Measurements from ENCODE around the gene SRSF5.

Gene SRSF5

DNA sequence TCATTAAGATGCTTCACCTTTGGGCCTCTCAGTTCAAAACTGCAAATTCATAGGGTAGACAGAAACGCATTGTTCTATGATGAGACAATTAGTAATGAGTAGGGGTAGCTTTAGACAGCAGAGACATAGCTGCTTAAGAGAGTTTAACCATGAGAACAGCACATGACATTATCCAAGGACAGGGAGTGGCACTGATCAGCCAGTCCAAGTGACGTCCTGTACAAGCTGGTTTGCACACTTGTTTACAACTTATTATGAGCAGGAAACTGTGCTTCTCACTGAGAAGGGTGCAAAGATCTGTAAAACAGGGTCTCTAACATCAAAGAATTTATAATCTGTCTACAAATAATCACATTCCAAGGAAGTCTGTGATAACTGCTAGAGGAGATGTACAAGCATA lies 11.2 kb upstream of the SRSF5 start:
- no peak overlapping the region for H3K4me3 Mint-ChIP-seq
- H3K27ac Mint-ChIP-seq: peak overlapping the region; percentile 54

GRCh38 chr14:69756298-69756697 lies 10.6 kb upstream of the SRSF5 start:
- DNase-seq: no peak
- Mint-ChIP-seq H3K9me3 (no peaks in the 10 kb centered on the region), H3K4me3 (no peak overlapping the region), H3K27me3 (no peaks in the 10 kb centered on the region), H3K4me1 (peaks cover 17% of the 10 kb centered on the region), H3K27ac (no peak overlapping the region), H3K36me3 (ENCODE audit: low read depth) (no peaks in the 10 kb centered on the region)
- ATAC-seq: no peak

More for the DNA sequence above, 11.2 kb upstream of the SRSF5 start:
- DNase-seq (no peak), ATAC-seq (peak; percentile 10)
- H3K9me3 Mint-ChIP-seq: no peaks in the 10 kb centered on the region
- no peaks in the 10 kb centered on the region for H3K36me3 Mint-ChIP-seq (ENCODE audit: low read depth)
- H3K27me3 Mint-ChIP-seq: no peaks in the 10 kb centered on the region
- H3K4me1 Mint-ChIP-seq: peaks cover 13% of the 10 kb centered on the region

- ATAC-seq (no peak), DNase-seq (no peak)
- Mint-ChIP-seq H3K27ac (no peak overlapping the region), H3K9me3 (peaks cover 8% of the 10 kb centered on the region), H3K27me3 (no peaks in the 10 kb centered on the region), H3K4me1 (peaks cover 36% of the 10 kb centered on the region), H3K36me3 (ENCODE audit: low read depth) (peaks cover 8% of the 10 kb centered on the region), H3K4me3 (no peak overlapping the region)
Observed at GRCh38 chr14:69760810-69761209, 6.1 kb upstream of the SRSF5 start.

GRCh38 chr14:69763761-69764510 lies 3.0 kb upstream of the SRSF5 start:
- Mint-ChIP-seq H3K9me3 (peaks cover 8% of the 10 kb centered on the region), H3K36me3 (ENCODE audit: low read depth) (peaks cover 29% of the 10 kb centered on the region), H3K4me3 (peak overlapping the region; percentile 41), H3K4me1 (peaks cover 65% of the 10 kb centered on the region), H3K27me3 (peaks cover 5% of the 10 kb centered on the region), H3K27ac (peak overlapping the region; percentile 93)
- DNase-seq (peak; percentile 32), ATAC-seq (peak; percentile 26)

GRCh38 chr14:69767369-69767999 lies 542 bp downstream of the SRSF5 start:
- Mint-ChIP-seq H3K9me3 (peaks cover 8% of the 10 kb centered on the region), H3K27ac (peak overlapping the region; percentile 99), H3K4me3 (peak overlapping the region; percentile 98), H3K36me3 (ENCODE audit: low read depth) (peaks cover 62% of the 10 kb centered on the region), H3K4me1 (peaks cover 81% of the 10 kb centered on the region), H3K27me3 (peaks cover 5% of the 10 kb centered on the region)
- peak; percentile 94 for DNase-seq
- peak; percentile 74 for ATAC-seq

GRCh38 chr14:69768873-69769272 lies 1.9 kb downstream of the SRSF5 start:
- Mint-ChIP-seq H3K36me3 (ENCODE audit: low read depth) (peaks cover 73% of the 10 kb centered on the region), H3K4me1 (peaks cover 80% of the 10 kb centered on the region), H3K4me3 (peak overlapping the region; percentile 98), H3K9me3 (peaks cover 5% of the 10 kb centered on the region), H3K27me3 (peaks cover 5% of the 10 kb centered on the region), H3K27ac (peak overlapping the region; percentile 99)
- no peak for ATAC-seq
- DNase-seq: no peak

GRCh38 chr14:69769623-69770022 lies 2.7 kb downstream of the SRSF5 start:
- peaks cover 80% of the 10 kb centered on the region for H3K4me1 Mint-ChIP-seq
- ATAC-seq: no peak
- H3K36me3 Mint-ChIP-seq (ENCODE audit: low read depth): peaks cover 76% of the 10 kb centered on the region

GRCh38 chr14:69770559-69770958 lies 3.6 kb downstream of the SRSF5 start:
- peaks cover 83% of the 10 kb centered on the region for H3K36me3 Mint-ChIP-seq (ENCODE audit: low read depth)
- H3K4me3 Mint-ChIP-seq: peak overlapping the region; percentile 63
- H3K27me3 Mint-ChIP-seq: peaks cover 5% of the 10 kb centered on the region
- peaks cover 87% of the 10 kb centered on the region for H3K4me1 Mint-ChIP-seq
- peak overlapping the region; percentile 59 for H3K27ac Mint-ChIP-seq
- ATAC-seq: no peak
- no peak for DNase-seq
- no peaks in the 10 kb centered on the region for H3K9me3 Mint-ChIP-seq

More at GRCh38 chr14:69769623-69770022, 2.7 kb downstream of the SRSF5 start:
- Mint-ChIP-seq H3K4me3 (peak overlapping the region; percentile 63), H3K27ac (peak overlapping the region; percentile 78), H3K27me3 (peaks cover 5% of the 10 kb centered on the region), H3K9me3 (no peaks in the 10 kb centered on the region)
- no peak for DNase-seq

GRCh38 chr14:69771136-69771535 lies 4.2 kb downstream of the SRSF5 start:
- DNase-seq (no peak), ATAC-seq (no peak)
- H3K4me1 Mint-ChIP-seq: peaks cover 88% of the 10 kb centered on the region
- H3K36me3 Mint-ChIP-seq (ENCODE audit: low read depth): peaks cover 85% of the 10 kb centered on the region
- H3K27me3 Mint-ChIP-seq: peaks cover 5% of the 10 kb centered on the region
- peak overlapping the region; percentile 59 for H3K27ac Mint-ChIP-seq
- H3K9me3 Mint-ChIP-seq: no peaks in the 10 kb centered on the region
- peak overlapping the region; percentile 34 for H3K4me3 Mint-ChIP-seq

DNA sequence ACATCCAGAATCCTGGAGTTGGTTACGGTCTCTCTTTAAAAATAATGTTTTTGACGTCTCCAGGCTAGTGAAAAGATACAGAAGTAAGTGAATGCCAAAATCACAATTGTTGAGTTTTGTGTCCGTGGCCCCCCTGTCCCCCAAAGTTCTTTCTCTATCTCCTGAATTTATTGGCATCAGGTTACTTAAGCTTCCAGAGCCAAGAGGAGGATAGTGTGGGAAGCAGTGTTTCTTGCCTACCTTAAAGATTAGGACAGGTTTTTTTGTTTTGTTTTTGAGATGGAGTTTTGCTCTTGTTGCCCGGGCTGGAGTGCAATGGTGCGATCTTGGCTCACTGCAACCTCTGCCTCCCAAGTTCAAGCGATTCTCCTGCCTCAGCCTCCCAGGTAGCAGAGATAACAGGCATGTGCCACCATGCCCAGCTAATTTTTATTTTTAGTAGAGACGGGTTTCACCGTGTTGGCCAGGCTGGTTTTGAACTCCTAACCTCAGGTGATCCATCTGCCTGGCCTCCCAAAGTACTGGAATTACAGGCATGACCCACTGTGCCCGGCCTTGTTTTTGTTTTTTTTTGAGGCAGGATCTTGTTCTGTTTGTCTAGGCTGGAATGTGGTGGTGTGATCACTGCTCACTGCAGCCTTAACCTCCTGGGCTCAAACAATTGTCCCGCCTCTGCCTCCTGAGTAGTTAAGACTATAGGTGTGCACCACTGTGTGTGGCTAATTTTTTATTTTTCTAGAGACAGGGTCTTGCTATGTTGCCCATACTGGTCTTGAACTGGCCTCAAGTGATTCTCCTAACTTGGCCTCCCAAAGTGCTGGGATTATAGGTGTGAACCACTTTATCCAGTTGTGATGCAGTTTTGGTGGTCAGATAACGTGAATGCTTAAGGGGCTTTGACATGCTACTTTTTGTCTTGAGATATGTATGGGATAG lies 5.4 kb downstream of the SRSF5 start:
- DNase-seq (no peak), ATAC-seq (no peak)
- Mint-ChIP-seq H3K4me3 (no peak overlapping the region), H3K9me3 (no peaks in the 10 kb centered on the region), H3K27me3 (peaks cover 5% of the 10 kb centered on the region), H3K36me3 (ENCODE audit: low read depth) (peaks cover 92% of the 10 kb centered on the region), H3K4me1 (peaks cover 88% of the 10 kb centered on the region), H3K27ac (peak overlapping the region; percentile 49)

GRCh38 chr14:69773571-69774276 lies 6.8 kb downstream of the SRSF5 start:
- DNase-seq (no peak), ATAC-seq (no peak)
- Mint-ChIP-seq H3K27ac (no peak overlapping the region), H3K36me3 (ENCODE audit: low read depth) (peaks cover 89% of the 10 kb centered on the region), H3K27me3 (no peaks in the 10 kb centered on the region), H3K9me3 (no peaks in the 10 kb centered on the region), H3K4me3 (no peak overlapping the region), H3K4me1 (peaks cover 82% of the 10 kb centered on the region)

GRCh38 chr14:69775012-69775411 lies 8.1 kb downstream of the SRSF5 start:
- no peaks in the 10 kb centered on the region for H3K9me3 Mint-ChIP-seq
- H3K4me3 Mint-ChIP-seq: no peak overlapping the region
- H3K27me3 Mint-ChIP-seq: no peaks in the 10 kb centered on the region
- ATAC-seq (no peak), DNase-seq (no peak)
- H3K27ac Mint-ChIP-seq: peak overlapping the region; percentile 56
- peaks cover 74% of the 10 kb centered on the region for H3K4me1 Mint-ChIP-seq
- peaks cover 85% of the 10 kb centered on the region for H3K36me3 Mint-ChIP-seq (ENCODE audit: low read depth)

GRCh38 chr14:69776875-69777453 lies 10.0 kb downstream of the SRSF5 start:
- peaks cover 58% of the 10 kb centered on the region for H3K4me1 Mint-ChIP-seq
- no peaks in the 10 kb centered on the region for H3K9me3 Mint-ChIP-seq
- H3K36me3 Mint-ChIP-seq (ENCODE audit: low read depth): peaks cover 80% of the 10 kb centered on the region
- H3K27me3 Mint-ChIP-seq: no peaks in the 10 kb centered on the region
- DNase-seq (no peak), ATAC-seq (no peak)
- H3K4me3 Mint-ChIP-seq: no peak overlapping the region
- peak overlapping the region; percentile 70 for H3K27ac Mint-ChIP-seq

DNA sequence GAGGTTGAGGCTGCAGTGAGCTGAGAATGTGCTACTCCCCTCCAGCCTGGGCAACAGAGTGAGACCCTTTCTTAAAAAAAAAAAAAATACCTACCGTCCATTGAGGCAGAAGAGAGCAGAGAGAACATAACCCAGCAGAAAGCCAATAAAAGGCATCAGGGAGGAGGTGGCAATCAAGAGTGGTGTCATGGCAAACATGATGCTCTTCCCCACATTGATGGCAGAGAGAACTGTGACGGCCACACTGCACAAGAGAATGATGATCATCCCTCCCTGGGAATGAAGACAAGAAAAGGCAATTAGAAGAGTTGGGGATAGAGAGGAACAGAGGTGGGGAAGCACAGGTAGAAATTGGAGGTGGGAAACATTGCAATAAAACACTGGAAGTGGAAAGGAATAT lies 12.1 kb downstream of the SRSF5 start:
- no peaks in the 10 kb centered on the region for H3K27me3 Mint-ChIP-seq
- no peak for ATAC-seq
- H3K9me3 Mint-ChIP-seq: no peaks in the 10 kb centered on the region
- peak overlapping the region; percentile 10 for H3K27ac Mint-ChIP-seq
- no peak for DNase-seq
- H3K36me3 Mint-ChIP-seq (ENCODE audit: low read depth): peaks cover 62% of the 10 kb centered on the region
- peaks cover 41% of the 10 kb centered on the region for H3K4me1 Mint-ChIP-seq
- H3K4me3 Mint-ChIP-seq: no peak overlapping the region

Data from activated naive CD8-positive, alpha-beta T cell treated with anti-CD3 and anti-CD28 coated beads, Interleukin-2, amount 50 U/mL, for 24 hours (primary cell).